Glutamatergic neuron (in vitro differentiated cells): ENCODE measurements around the gene RASA4B. TPM values are rescaled to one million over a fixed set of nuclear protein-coding genes. Genes with fewer than 3 reads are reported as not detected.
"Not testable (repeated sequence)": the region's sequence is repeated elsewhere in the genome, so short reads cannot be mapped to it uniquely, and the experiment has no call there.

Experiments
- DNase-seq: peaks from one replicate; pipeline ENCODE4 v3.0.0; 2022
- H3K27ac Mint-ChIP-seq: one replicate; pipeline ENCODE4 v1.8.0; 2020; ENCODE audit warnings: mild to moderate bottlenecking, mixed read lengths, inconsistent platforms; ENCODE audit not compliant: unreplicated experiment
- H3K27me3 Mint-ChIP-seq: one replicate; pipeline ENCODE4 v1.8.0; 2020; ENCODE audit warnings: mild to moderate bottlenecking, moderate library complexity, mixed read lengths, inconsistent platforms; ENCODE audit not compliant: unreplicated experiment
- H3K36me3 Mint-ChIP-seq: one replicate; pipeline ENCODE4 v1.8.0; 2020; ENCODE audit warnings: mild to moderate bottlenecking, mixed read lengths, inconsistent platforms; ENCODE audit not compliant: unreplicated experiment
- H3K4me1 Mint-ChIP-seq: one replicate; pipeline ENCODE4 v1.8.0; 2020; ENCODE audit warnings: mild to moderate bottlenecking, low read depth, mixed read lengths, inconsistent platforms; ENCODE audit not compliant: unreplicated experiment
- H3K4me3 Mint-ChIP-seq: one replicate; pipeline ENCODE4 v1.8.0; 2020; ENCODE audit warnings: mild to moderate bottlenecking, mixed read lengths, inconsistent platforms; ENCODE audit not compliant: unreplicated experiment
- H3K9me3 Mint-ChIP-seq: one replicate; pipeline ENCODE4 v1.8.0; 2020; ENCODE audit warnings: mild to moderate bottlenecking, moderate library complexity, mixed read lengths, inconsistent platforms; ENCODE audit not compliant: unreplicated experiment
- total RNA-seq: library from RNA; stranded (reverse); fragmentation: NEBNext Ultra II Directional; extraction: Animal tissue kit (Norgen Biotek cat#: 25700); gene quantifications from one replicate; pipeline ENCODE4 v1.2.1, GENCODE V29; 2021; ENCODE audit not compliant: unreplicated experiment

RASA4B gene
- total RNA-seq, 1 donor from 2014 or later = 40.1 TPM

- not testable (repeated sequence) for H3K4me3 Mint-ChIP-seq, H3K4me1 Mint-ChIP-seq, H3K36me3 Mint-ChIP-seq, H3K27ac Mint-ChIP-seq, DNase-seq, H3K9me3 Mint-ChIP-seq, H3K27me3 Mint-ChIP-seq
Measured at GRCh38 chr7:102505298-102506185, 12.0 kb downstream of the RASA4B start.

GRCh38 chr7:102503141-102503540 lies 14.4 kb downstream of the RASA4B start:
- H3K27ac Mint-ChIP-seq, H3K27me3 Mint-ChIP-seq, H3K9me3 Mint-ChIP-seq, H3K4me3 Mint-ChIP-seq, H3K36me3 Mint-ChIP-seq, DNase-seq, H3K4me1 Mint-ChIP-seq: not testable (repeated sequence)

DNA sequence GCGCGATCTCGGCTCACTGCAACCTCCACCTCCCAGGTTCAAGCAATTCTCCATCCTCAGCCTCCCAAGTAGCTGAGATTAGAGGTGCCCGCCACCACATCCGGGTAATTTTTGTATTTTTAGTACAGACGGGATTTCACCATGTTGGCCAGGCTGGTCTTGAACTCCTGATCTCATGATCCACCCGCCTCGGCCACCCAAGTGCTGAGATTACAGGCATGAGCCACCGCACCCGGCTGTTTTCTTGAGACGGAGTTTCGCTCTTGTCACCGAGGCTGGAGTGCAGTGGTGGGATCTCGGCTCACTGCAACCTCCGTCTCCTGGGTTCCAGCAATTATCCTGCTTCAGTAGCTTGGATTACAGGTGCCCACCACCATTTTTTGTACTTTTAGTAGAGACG lies 19.3 kb downstream of the RASA4B start:
- H3K4me1 Mint-ChIP-seq, H3K4me3 Mint-ChIP-seq, H3K27ac Mint-ChIP-seq: not testable (repeated sequence)

GRCh38 chr7:102497308-102497707 lies 20.3 kb downstream of the RASA4B start:
- H3K9me3 Mint-ChIP-seq, DNase-seq, H3K36me3 Mint-ChIP-seq, H3K4me3 Mint-ChIP-seq, H3K27me3 Mint-ChIP-seq, H3K4me1 Mint-ChIP-seq, H3K27ac Mint-ChIP-seq: not testable (repeated sequence)

More for the DNA sequence above, 19.3 kb downstream of the RASA4B start:
- not testable (repeated sequence) for H3K9me3 Mint-ChIP-seq, H3K27me3 Mint-ChIP-seq, H3K36me3 Mint-ChIP-seq, DNase-seq

DNA sequence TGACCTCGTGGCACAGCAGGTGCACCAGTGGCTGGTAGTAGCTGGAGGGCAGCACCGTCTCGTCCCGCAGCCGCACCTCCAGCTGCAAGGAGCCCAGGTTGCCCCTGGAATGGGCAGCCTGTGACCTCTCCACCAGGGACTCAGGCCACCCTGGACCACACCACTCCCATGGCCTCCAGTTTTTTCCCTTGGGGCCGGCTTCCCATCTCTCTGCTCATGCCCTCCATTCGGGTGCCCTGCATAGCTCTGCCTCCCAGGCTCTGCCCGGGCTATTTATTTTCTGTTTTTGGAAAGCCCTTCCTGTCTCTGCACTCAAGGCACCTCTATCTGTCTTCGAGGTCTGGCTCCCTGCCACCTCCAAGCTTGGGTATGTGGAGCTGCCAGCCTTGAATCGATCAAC lies 20.7 kb downstream of the RASA4B start:
- not testable (repeated sequence) for H3K27ac Mint-ChIP-seq, H3K4me1 Mint-ChIP-seq, DNase-seq, H3K4me3 Mint-ChIP-seq, H3K9me3 Mint-ChIP-seq, H3K27me3 Mint-ChIP-seq, H3K36me3 Mint-ChIP-seq

GRCh38 chr7:102494473-102495149 lies 23.0 kb downstream of the RASA4B start:
- not testable (repeated sequence) for DNase-seq, H3K4me3 Mint-ChIP-seq, H3K4me1 Mint-ChIP-seq, H3K27ac Mint-ChIP-seq, H3K9me3 Mint-ChIP-seq, H3K36me3 Mint-ChIP-seq, H3K27me3 Mint-ChIP-seq

GRCh38 chr7:102494026-102494425 lies 23.6 kb downstream of the RASA4B start:
- not testable (repeated sequence) for H3K36me3 Mint-ChIP-seq, H3K9me3 Mint-ChIP-seq, H3K27ac Mint-ChIP-seq, H3K4me1 Mint-ChIP-seq, H3K27me3 Mint-ChIP-seq, H3K4me3 Mint-ChIP-seq
- peak; percentile 8 for DNase-seq

GRCh38 chr7:102493220-102493935 lies 24.2 kb downstream of the RASA4B start:
- not testable (repeated sequence) for H3K36me3 Mint-ChIP-seq, H3K27me3 Mint-ChIP-seq, H3K4me3 Mint-ChIP-seq, H3K27ac Mint-ChIP-seq, H3K9me3 Mint-ChIP-seq, H3K4me1 Mint-ChIP-seq, DNase-seq

GRCh38 chr7:102490529-102491075 lies 27.0 kb downstream of the RASA4B start:
- not testable (repeated sequence) for H3K36me3 Mint-ChIP-seq, H3K4me1 Mint-ChIP-seq
- DNase-seq = peak; percentile 14

GRCh38 chr7:102484317-102484716 lies 33.3 kb downstream of the RASA4B start:
- H3K9me3 Mint-ChIP-seq, H3K27me3 Mint-ChIP-seq, H3K4me1 Mint-ChIP-seq, H3K27ac Mint-ChIP-seq, H3K4me3 Mint-ChIP-seq, H3K36me3 Mint-ChIP-seq, DNase-seq: not testable (repeated sequence)

More at GRCh38 chr7:102490529-102491075, 27.0 kb downstream of the RASA4B start:
- H3K27ac Mint-ChIP-seq, H3K9me3 Mint-ChIP-seq, H3K27me3 Mint-ChIP-seq, H3K4me3 Mint-ChIP-seq: not testable (repeated sequence)

DNA sequence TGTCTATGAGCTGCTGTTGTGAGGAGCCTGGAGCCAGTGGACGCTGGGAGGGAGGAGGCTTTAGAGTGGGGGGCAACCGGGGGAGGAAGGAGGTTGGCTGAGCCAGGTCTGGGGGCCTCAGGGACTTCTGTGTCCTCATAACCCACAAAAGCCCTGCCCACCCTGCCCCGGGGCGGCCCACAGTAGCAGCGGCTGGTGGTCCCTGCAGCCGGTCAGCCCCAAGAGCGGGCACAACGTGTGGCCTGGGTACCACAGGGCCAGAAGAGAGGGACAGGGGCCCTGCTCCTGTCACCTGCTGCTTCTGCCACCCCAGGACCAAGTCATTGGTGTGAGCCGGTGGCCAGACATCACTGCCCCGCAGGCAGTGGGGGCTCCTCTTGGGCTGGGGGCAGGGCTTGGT lies 35.6 kb downstream of the RASA4B start:
- H3K36me3 Mint-ChIP-seq, DNase-seq, H3K4me1 Mint-ChIP-seq, H3K27me3 Mint-ChIP-seq, H3K4me3 Mint-ChIP-seq, H3K27ac Mint-ChIP-seq, H3K9me3 Mint-ChIP-seq: not testable (repeated sequence)
